ENCODE results near the gene FGGY.

Gene FGGY

DNA sequence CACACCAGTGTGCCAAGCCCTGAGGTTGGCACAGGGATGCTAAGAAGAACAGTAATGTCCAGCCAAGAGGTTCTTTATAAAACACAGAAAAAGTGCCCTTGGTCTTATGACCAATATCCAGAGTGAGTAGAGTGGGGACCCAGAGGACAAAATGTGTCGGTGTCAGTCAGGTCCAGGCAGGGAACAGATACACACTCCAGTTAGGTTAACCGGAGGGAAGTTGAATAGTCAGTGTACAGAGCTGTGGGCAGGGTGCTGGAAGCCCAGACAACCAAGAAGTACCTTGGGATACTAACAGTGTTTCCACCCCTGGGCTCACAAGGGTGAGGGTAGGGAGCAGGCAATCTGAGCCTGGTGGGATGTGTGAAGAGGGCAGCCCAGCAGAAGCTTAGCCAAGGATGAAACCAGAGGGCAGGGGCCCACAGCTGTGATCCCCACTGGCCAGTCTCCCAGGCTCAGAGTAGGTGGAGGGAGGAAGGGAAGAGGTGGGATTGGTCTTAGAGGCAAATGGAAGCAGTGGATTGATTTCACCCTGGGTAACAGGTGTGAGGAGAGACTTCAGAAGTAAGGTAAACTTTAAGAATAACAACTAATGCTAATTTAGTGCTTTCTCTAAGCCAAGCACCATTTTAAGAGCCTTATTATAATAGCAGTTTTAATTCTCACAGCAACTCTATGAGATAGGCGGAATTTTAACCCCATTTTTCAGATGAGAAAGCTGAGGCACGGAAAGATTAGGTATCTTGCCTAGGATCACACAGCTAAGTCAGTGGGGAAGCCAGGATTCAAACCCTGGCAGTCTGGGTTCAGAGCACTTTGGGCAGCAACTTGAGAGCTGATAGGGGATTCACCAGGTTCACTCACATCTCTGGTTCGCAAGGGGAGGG lies 374.4 kb downstream of the FGGY start:
- no peak overlapping the region for H3K27ac Mint-ChIP-seq
- H3K4me1 Mint-ChIP-seq, result no peaks in the 10 kb centered on the region
- H3K9me3 Mint-ChIP-seq, result no peaks in the 10 kb centered on the region
- H3K27me3 Mint-ChIP-seq, result no peaks in the 10 kb centered on the region
- peaks cover 3% of the 10 kb centered on the region for H3K36me3 Mint-ChIP-seq
- no peak overlapping the region for H3K4me3 Mint-ChIP-seq

- no peaks in the 10 kb centered on the region for H3K9me3 Mint-ChIP-seq
- H3K36me3 Mint-ChIP-seq, result peaks cover 3% of the 10 kb centered on the region
- no peaks in the 10 kb centered on the region for H3K4me1 Mint-ChIP-seq
- no peak overlapping the region for H3K4me3 Mint-ChIP-seq
- no peak overlapping the region for H3K27ac Mint-ChIP-seq
- H3K27me3 Mint-ChIP-seq, result no peaks in the 10 kb centered on the region
These were observed 375.0 kb downstream of the FGGY start for GRCh38 chr1:59671953-59672305.

- Mint-ChIP-seq H3K9me3 (no peaks in the 10 kb centered on the region), H3K27me3 (no peaks in the 10 kb centered on the region), H3K27ac (no peak overlapping the region), H3K4me1 (no peaks in the 10 kb centered on the region), H3K36me3 (peaks cover 3% of the 10 kb centered on the region), H3K4me3 (no peak overlapping the region)
These were observed 376.1 kb downstream of the FGGY start for GRCh38 chr1:59672851-59673572.

DNA sequence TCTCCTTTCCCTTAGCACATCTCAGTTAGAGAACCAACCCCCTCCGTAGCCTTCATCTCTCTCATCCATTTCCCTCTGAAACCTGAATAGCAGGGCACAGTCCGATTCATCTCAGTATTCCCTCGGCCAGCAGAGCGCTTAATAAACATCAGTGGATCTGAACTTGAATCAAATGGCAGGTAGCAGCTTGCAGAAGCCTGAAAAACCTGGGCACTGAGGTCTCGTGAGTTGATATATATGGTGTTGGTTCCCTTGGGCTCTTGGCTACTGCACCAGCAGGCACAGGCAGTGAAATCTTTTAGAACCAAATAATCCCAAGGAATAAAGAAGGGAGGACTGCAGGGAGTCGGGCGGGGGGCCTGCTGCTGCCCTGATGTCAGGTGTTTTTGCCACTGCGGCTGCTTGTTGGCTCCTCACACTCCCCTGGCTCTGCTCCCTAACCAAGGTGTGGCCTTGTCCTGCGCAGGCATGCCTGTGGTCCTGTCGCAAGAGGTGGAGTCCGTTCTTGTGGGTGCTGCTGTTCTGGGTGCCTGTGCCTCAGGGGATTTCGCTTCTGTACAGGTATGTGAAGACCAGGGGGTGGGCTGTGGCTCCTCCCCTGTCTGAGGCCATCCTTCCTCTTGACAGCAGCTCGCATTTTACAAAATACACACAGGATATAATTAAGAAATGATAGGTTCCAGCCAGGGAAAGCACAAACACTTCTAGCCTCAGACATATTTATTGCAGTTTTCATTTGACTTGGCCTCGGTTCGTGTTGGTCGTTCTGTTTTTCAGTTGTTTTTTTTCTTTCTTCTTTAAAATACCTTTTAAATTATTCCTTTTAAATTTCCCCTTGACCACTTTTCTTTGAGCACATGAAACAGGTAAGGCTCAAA lies 376.9 kb downstream of the FGGY start:
- H3K9me3 Mint-ChIP-seq, result no peaks in the 10 kb centered on the region
- H3K27me3 Mint-ChIP-seq, result no peaks in the 10 kb centered on the region
- H3K27ac Mint-ChIP-seq, result no peak overlapping the region
- peaks cover 3% of the 10 kb centered on the region for H3K36me3 Mint-ChIP-seq
- no peaks in the 10 kb centered on the region for H3K4me1 Mint-ChIP-seq
- no peak overlapping the region for H3K4me3 Mint-ChIP-seq

DNA sequence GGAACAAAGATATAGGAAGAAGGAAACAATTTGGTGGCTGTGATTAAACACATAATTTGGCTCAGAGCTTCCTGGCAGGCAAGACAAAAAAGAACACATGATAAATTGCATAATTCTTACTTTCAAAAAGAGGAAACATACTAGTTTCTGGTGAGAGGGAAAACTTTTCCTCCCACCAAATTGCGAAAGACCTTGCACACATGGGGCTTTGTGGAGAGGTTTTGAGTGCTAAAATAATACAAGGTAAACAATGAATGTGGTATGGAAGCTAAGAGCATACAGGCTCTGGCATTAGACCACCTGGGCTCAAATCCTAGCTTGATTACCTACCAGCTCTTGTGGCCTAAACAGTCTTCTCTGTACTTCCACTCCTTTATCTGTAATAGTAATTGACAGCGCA lies 377.7 kb downstream of the FGGY start:
- H3K36me3 Mint-ChIP-seq, result peaks cover 3% of the 10 kb centered on the region
- no peaks in the 10 kb centered on the region for H3K4me1 Mint-ChIP-seq
- no peak overlapping the region for H3K4me3 Mint-ChIP-seq
- H3K27ac Mint-ChIP-seq, result no peak overlapping the region
- no peaks in the 10 kb centered on the region for H3K9me3 Mint-ChIP-seq
- no peaks in the 10 kb centered on the region for H3K27me3 Mint-ChIP-seq

DNA sequence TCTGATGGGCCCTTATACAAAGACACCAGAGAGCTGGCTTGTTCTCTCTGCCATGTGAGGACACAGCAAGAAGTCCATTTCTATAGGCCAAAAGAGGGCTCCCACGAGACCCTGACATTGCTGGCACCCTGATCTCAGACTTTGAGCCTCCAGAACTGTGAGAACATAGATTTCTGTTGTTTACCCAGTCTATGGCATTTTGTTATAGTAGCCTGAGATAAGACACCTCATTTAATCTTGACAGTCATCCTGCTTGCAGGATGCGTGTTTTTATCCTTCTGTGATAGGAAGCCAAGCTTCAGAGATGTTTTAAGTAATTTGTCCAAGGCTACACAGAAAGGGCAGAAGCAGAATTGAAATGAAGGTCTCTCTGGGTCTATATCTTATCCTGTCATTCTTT lies 379.0 kb downstream of the FGGY start:
- Mint-ChIP-seq H3K4me3 (no peak overlapping the region), H3K9me3 (no peaks in the 10 kb centered on the region), H3K27me3 (no peaks in the 10 kb centered on the region), H3K4me1 (no peaks in the 10 kb centered on the region), H3K27ac (no peak overlapping the region), H3K36me3 (peaks cover 3% of the 10 kb centered on the region)

- H3K27me3 Mint-ChIP-seq, result no peaks in the 10 kb centered on the region
- no peaks in the 10 kb centered on the region for H3K36me3 Mint-ChIP-seq
- H3K27ac Mint-ChIP-seq, result no peak overlapping the region
- H3K4me3 Mint-ChIP-seq, result no peak overlapping the region
- H3K4me1 Mint-ChIP-seq, result no peaks in the 10 kb centered on the region
- H3K9me3 Mint-ChIP-seq, result no peaks in the 10 kb centered on the region
These were observed 381.1 kb downstream of the FGGY start for GRCh38 chr1:59678040-59678439.

- no peak overlapping the region for H3K4me3 Mint-ChIP-seq
- H3K36me3 Mint-ChIP-seq, result no peaks in the 10 kb centered on the region
- no peaks in the 10 kb centered on the region for H3K27me3 Mint-ChIP-seq
- H3K4me1 Mint-ChIP-seq, result no peaks in the 10 kb centered on the region
- H3K9me3 Mint-ChIP-seq, result no peaks in the 10 kb centered on the region
- H3K27ac Mint-ChIP-seq, result no peak overlapping the region
These were observed 381.8 kb downstream of the FGGY start for GRCh38 chr1:59678493-59679228.

- no peak overlapping the region for H3K4me3 Mint-ChIP-seq
- no peaks in the 10 kb centered on the region for H3K27me3 Mint-ChIP-seq
- no peak overlapping the region for H3K27ac Mint-ChIP-seq
- H3K9me3 Mint-ChIP-seq, result no peaks in the 10 kb centered on the region
- no peaks in the 10 kb centered on the region for H3K4me1 Mint-ChIP-seq
- H3K36me3 Mint-ChIP-seq, result no peaks in the 10 kb centered on the region
These were observed 383.1 kb downstream of the FGGY start for GRCh38 chr1:59680044-59680443.

DNA sequence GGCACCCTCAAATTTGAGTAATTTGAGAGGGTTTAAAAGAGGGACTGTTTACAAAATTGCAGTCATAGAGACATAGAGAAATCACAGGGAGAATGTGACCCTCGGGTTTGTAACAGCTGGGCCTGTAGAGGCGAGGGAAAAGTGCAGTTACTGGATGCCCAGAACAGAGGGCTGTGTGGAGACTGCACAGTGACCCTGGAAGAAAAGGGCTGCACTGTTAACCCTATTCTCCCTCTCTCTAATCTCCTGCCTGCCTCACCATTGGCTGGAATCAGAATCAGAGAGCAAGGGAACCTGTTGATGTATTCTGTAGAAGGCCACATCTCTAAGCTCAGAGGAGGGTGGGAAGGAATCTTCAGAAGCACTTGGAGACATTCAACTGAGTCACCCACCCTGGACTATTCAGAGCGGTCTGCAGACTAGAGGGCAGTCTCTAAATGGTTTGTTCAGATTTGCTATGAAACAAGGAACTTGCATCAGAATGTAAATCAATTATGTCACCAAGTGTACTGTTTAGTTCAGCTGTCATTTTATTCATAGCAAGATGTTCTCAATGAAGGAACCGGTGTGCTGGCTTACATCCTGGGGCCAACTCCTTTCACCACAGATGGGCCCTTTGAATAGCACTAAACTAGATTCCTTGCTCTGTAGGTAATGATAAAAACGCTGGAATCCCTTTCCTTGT lies 385.6 kb downstream of the FGGY start:
- H3K4me3 Mint-ChIP-seq, result no peak overlapping the region
- H3K9me3 Mint-ChIP-seq, result no peaks in the 10 kb centered on the region
- no peaks in the 10 kb centered on the region for H3K27me3 Mint-ChIP-seq
- no peak overlapping the region for H3K27ac Mint-ChIP-seq
- H3K4me1 Mint-ChIP-seq, result no peaks in the 10 kb centered on the region
- H3K36me3 Mint-ChIP-seq, result no peaks in the 10 kb centered on the region

DNA sequence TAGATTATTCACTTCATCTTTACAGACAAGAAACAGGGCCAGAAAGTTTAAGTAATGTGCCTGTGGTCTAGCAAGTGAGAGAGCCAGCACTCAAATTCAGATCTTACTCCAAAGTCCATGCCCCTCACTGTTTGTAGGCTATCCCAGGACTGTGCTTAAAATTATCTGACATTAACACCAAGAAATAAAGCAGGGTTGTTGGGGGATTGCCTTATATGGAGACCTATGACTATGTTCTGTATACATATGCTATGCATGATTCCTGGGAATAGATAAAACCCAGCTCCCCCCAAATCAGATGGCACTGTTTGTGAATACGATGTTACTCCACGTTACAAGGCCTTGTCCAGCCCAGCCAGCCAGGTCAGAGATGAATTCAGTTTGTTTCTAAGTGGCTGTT lies 386.3 kb downstream of the FGGY start:
- Mint-ChIP-seq H3K27me3 (no peaks in the 10 kb centered on the region), H3K27ac (no peak overlapping the region), H3K4me1 (no peaks in the 10 kb centered on the region), H3K9me3 (no peaks in the 10 kb centered on the region), H3K4me3 (no peak overlapping the region), H3K36me3 (no peaks in the 10 kb centered on the region)

- no peaks in the 10 kb centered on the region for H3K4me1 Mint-ChIP-seq
- H3K9me3 Mint-ChIP-seq, result no peaks in the 10 kb centered on the region
- no peak overlapping the region for H3K27ac Mint-ChIP-seq
- no peaks in the 10 kb centered on the region for H3K36me3 Mint-ChIP-seq
- H3K27me3 Mint-ChIP-seq, result no peaks in the 10 kb centered on the region
- no peak overlapping the region for H3K4me3 Mint-ChIP-seq
These were observed 387.8 kb downstream of the FGGY start for GRCh38 chr1:59684698-59685097.

DNA sequence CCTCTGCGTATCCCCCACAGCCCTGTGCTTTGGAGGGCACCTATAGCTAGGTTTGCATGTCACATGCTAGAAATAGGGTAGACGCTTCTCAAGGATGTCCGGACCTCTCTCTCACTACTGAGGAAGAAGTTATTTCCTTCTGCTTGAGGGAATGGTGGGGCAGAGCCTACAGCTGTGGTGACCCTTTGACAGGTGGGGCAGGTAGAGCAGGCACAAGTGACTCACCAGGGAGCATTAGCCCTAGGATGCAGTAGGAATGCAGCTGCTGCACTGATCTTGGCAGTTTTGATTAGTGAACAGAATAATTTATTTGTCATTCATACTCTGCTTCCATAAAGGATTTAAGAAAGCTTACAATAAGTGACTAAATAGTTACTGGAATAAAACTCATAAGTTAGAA lies 388.2 kb downstream of the FGGY start:
- Mint-ChIP-seq H3K27ac (no peak overlapping the region), H3K4me3 (no peak overlapping the region), H3K4me1 (no peaks in the 10 kb centered on the region), H3K9me3 (no peaks in the 10 kb centered on the region), H3K27me3 (no peaks in the 10 kb centered on the region), H3K36me3 (no peaks in the 10 kb centered on the region)

- no peaks in the 10 kb centered on the region for H3K36me3 Mint-ChIP-seq
- no peaks in the 10 kb centered on the region for H3K4me1 Mint-ChIP-seq
- no peaks in the 10 kb centered on the region for H3K27me3 Mint-ChIP-seq
- no peak overlapping the region for H3K4me3 Mint-ChIP-seq
- H3K27ac Mint-ChIP-seq, result no peak overlapping the region
- no peaks in the 10 kb centered on the region for H3K9me3 Mint-ChIP-seq
These were observed 388.8 kb downstream of the FGGY start for GRCh38 chr1:59685666-59686065.

DNA sequence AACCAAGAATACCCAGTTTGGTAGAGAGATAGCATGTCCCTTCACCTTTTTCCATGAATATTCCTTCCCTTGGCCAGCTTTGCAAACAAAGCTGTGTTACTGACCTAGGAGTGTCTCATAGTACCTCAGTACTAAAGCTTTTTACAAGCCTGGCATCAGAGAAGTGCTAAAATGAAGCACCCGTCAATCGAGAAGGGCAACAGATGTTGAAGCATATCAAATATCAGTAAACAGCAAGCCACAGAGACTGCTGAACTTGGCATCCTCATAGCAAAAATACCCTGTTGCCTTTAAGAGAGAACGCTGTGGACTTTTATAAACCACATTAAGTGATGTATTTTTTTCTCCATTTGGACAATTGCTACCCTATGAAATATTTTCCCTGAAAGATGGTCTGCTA lies 389.3 kb downstream of the FGGY start:
- Mint-ChIP-seq H3K4me1 (no peaks in the 10 kb centered on the region), H3K27ac (no peak overlapping the region), H3K9me3 (no peaks in the 10 kb centered on the region), H3K36me3 (no peaks in the 10 kb centered on the region), H3K4me3 (no peak overlapping the region), H3K27me3 (no peaks in the 10 kb centered on the region)

All from activated naive CD4-positive, alpha-beta T cell treated with anti-CD3 and anti-CD28 coated beads, Interleukin-2, amount 50 U/mL, for 24 hours (primary cell).